Muscle layer of colon (tissue), 2 donors: ENCODE measurements around the gene WNT7B.

Experiments used
- H3K27ac ChIP-seq: one replicate; pipeline ENCODE4 v1.7.0; 2013; ENCODE audit warnings: low read depth, mild to moderate bottlenecking, low read length, moderate library complexity
- H3K27me3 ChIP-seq, 2 donors: one replicate each; pipeline ENCODE4 v1.7.0; 2013; ENCODE audit warnings: low read length in 2 of 2, mild to moderate bottlenecking in 2 of 2; ENCODE audit not compliant: insufficient read depth in 2 of 2, control insufficient read depth in 1 of 2
- H3K36me3 ChIP-seq: one replicate; pipeline ENCODE4 v1.7.0; 2013; ENCODE audit warnings: mild to moderate bottlenecking, low read length; ENCODE audit not compliant: insufficient read depth
- H3K4me1 ChIP-seq: one replicate; pipeline ENCODE4 v1.7.0; 2013; ENCODE audit warnings: mild to moderate bottlenecking, low read length; ENCODE audit not compliant: insufficient read depth
- H3K4me3 ChIP-seq, 2 donors: one replicate each; pipeline ENCODE4 v1.7.0; 2013; ENCODE audit warnings: low read length in 2 of 2, low read depth in 1 of 2, mild to moderate bottlenecking in 1 of 2, moderate library complexity in 1 of 2
- H3K9ac ChIP-seq: one replicate; pipeline ENCODE4 v1.7.0; 2013; ENCODE audit warnings: low read length
- H3K9me3 ChIP-seq: one replicate; pipeline ENCODE4 v1.7.0; 2013; ENCODE audit warnings: mild to moderate bottlenecking, low read length
- donor health status: abdominal sarcoma.
- donor health status: Adenocarcinoma of cecum.

The WNT7B gene

DNA sequence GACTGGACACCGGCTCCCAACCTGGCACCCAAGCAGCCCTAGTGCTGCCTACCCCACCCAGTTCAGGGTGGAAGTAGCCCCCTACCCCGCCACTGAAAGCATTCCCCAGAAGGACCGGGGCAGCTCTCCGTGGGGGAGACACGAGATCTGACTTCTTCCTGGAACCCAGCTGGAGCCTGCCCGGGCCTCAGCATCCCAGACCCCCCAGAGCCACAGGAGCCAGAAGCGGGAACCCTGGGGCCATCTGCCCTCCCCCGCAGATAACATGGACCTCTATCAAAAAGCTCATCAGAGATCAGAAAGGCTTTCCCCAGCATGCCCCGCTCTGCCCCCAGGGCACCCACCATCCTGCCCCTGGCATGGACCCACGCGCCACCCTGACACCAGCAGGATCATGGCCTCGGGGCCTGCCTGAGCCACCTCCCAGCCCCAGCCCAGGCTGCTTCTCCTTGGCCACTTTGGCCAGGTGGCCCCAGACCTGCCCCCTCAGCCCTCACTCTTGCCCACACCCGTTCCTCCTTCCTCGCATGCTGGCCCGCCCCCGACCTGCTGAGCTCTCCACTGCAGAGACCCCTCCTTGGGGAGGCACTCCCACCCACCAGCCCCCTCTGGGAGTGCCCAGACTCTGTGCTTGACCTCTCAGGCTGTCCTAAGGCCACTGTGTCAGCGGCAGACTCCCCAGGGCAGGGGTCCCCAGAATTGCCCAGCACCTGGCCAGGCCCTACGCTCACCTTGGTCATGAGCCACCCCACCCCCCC lies 17.1 kb downstream of the WNT7B start:
- Histone ChIP-seq H3K9ac (no peak overlapping the region), H3K9me3 (no peaks in the 10 kb centered on the region), H3K4me1 (no peaks in the 10 kb centered on the region), H3K27me3 (peaks cover 0 to 3% of the 10 kb centered on the region in 2 donors), H3K27ac (no peak overlapping the region), H3K36me3 (no peaks in the 10 kb centered on the region), H3K4me3 (no peak overlapping the region)

DNA sequence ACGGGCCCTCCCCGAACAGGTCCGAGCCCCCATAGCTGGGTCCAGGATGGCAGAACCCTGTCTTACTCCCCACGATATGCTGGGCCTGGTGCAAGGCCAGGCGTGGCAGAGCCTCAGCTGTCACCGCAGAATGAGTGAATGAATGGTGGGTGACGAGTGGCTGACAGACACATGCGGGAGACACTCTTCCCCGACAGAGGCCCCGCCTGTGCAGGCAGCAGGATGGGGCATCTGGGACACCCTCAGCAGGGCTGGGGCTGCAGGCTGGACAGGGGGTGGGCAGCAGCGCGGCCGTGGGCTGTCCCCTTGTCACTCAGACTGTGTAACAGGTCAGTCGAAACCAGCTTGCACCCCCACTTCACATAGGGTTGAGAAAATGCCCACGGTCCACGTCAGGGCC lies 18.0 kb downstream of the WNT7B start:
- Histone ChIP-seq H3K4me3 (no peak overlapping the region), H3K27me3 (peaks cover 0 to 3% of the 10 kb centered on the region in 2 donors), H3K4me1 (no peaks in the 10 kb centered on the region), H3K9ac (no peak overlapping the region), H3K36me3 (no peaks in the 10 kb centered on the region), H3K27ac (no peak overlapping the region), H3K9me3 (no peaks in the 10 kb centered on the region)

DNA sequence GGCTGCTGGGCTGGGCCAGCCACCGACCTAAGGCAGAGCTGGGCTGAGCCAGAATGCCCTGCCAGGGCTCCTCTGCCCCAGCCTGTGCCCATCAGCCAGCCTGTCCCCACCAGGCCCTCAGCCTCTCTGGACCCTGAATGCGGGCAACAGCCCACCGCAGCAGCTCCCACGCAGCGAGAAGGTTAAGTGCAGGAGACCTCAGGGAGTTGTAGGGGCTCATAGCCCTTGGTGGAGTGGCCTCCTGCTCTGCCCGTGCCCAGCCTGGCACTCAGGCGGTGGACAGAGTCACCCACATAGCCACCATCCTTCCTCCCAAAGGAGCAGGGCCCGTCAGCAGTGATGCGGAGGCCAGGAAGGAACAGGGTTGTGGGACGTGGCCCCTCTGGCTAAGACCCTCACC lies 19.1 kb downstream of the WNT7B start:
- H3K27me3 ChIP-seq = peaks cover 0 to 8% of the 10 kb centered on the region in 2 donors
- H3K4me1 ChIP-seq = no peaks in the 10 kb centered on the region
- H3K27ac ChIP-seq = no peak overlapping the region
- no peaks in the 10 kb centered on the region for H3K9me3 ChIP-seq
- no peak overlapping the region for H3K9ac ChIP-seq
- H3K4me3 ChIP-seq = no peak overlapping the region
- H3K36me3 ChIP-seq = no peaks in the 10 kb centered on the region

DNA sequence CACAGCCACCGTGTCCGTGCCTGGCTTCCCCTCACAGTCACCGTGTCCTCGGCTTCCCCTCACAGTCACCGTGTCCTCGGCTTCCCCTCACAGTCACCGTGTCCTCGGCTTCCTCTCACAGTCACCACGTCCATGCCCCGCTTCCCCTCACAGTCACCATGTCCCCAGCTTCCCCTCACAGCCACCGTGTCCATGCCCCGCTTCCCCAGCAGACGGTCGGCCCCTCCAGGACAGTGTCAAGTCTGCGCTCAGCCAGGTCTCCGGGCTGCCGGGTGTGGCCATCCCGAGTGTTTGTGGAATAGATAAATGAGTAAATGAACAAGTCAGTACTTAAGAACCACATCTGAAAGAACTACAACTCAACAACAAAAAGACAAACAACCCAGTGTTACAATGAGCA lies 23.8 kb downstream of the WNT7B start:
- Histone ChIP-seq H3K27me3 (peaks cover 0 to 12% of the 10 kb centered on the region in 2 donors), H3K4me1 (no peaks in the 10 kb centered on the region), H3K9ac (no peak overlapping the region)

DNA sequence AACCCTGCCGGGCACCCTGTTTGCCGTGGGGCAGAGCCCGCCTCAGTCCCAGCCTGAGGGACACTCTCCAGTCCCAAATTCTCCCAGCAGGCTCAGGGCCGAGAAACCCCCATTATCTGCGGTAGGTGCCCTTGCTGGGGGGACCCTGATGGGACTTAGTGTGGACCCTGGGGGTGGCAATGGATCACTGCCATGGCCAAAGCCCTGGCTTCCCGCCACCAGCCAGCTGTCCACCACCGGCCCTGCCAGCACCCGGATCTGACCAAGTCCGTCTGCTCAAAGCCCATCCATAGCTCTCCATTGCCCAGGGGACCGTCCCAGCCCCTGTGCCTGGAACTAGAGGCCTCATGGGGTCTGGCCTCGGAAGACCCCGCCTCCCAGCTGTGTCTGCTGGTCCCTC lies 24.4 kb downstream of the WNT7B start:
- peaks cover 0 to 12% of the 10 kb centered on the region in 2 donors for H3K27me3 ChIP-seq
- H3K9me3 ChIP-seq = no peaks in the 10 kb centered on the region

More for the DNA sequence above, 23.8 kb downstream of the WNT7B start:
- no peaks in the 10 kb centered on the region for H3K36me3 ChIP-seq
- no peaks in the 10 kb centered on the region for H3K9me3 ChIP-seq
- H3K27ac ChIP-seq = no peak overlapping the region
- no peak overlapping the region for H3K4me3 ChIP-seq

DNA sequence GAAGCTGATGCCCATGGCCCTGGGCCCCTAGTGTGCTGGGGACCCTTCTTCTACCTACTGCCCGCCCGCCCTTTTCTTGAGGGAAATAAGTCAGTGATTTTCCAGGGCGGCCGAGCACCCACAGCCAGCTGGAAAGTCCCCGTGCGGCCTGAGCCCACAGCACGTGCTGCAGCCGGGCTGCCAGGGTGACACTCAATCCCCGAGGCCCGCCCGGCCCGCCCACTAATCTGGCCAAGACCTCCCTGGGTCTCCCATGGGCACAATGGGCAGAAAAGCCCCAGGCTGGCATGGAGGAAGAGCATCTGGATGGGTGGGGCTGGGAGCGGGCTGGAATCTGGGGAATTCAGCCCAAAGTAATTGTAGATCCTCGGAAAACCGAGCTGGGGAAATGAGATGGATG lies 24.8 kb downstream of the WNT7B start:
- Histone ChIP-seq H3K9ac (no peak overlapping the region), H3K27ac (no peak overlapping the region), H3K36me3 (no peaks in the 10 kb centered on the region), H3K4me3 (no peak overlapping the region), H3K9me3 (no peaks in the 10 kb centered on the region), H3K27me3 (peaks cover 0 to 12% of the 10 kb centered on the region in 2 donors), H3K4me1 (no peaks in the 10 kb centered on the region)

More for the DNA sequence above, 24.4 kb downstream of the WNT7B start:
- H3K36me3 ChIP-seq = no peaks in the 10 kb centered on the region
- no peaks in the 10 kb centered on the region for H3K4me1 ChIP-seq
- no peak overlapping the region for H3K4me3 ChIP-seq
- no peak overlapping the region for H3K27ac ChIP-seq
- H3K9ac ChIP-seq = no peak overlapping the region

DNA sequence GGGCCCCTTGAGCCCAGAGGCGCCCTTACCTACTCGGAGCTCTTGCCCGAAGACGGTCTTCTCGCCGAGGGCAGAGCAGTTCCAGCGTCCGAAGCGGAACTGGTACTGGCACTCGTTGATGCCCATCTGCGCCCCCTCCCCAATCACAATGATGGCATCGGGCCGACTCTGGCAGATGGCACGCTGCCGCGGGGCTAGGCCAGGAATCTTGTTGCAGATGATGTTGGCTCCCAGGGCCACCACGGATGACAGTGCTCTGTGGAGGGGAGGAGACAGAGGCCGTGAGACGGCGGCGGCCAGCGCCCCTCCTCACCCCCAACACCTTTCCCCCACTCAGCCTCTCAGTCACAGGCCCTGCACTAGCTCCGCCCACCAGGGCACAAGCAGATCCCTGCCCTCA lies 27.1 kb downstream of the WNT7B start:
- Histone ChIP-seq H3K27me3 (peaks cover 0 to 9% of the 10 kb centered on the region in 2 donors), H3K9me3 (no peaks in the 10 kb centered on the region), H3K36me3 (no peaks in the 10 kb centered on the region), H3K27ac (no peak overlapping the region), H3K4me1 (no peaks in the 10 kb centered on the region), H3K9ac (no peak overlapping the region), H3K4me3 (no peak overlapping the region)

DNA sequence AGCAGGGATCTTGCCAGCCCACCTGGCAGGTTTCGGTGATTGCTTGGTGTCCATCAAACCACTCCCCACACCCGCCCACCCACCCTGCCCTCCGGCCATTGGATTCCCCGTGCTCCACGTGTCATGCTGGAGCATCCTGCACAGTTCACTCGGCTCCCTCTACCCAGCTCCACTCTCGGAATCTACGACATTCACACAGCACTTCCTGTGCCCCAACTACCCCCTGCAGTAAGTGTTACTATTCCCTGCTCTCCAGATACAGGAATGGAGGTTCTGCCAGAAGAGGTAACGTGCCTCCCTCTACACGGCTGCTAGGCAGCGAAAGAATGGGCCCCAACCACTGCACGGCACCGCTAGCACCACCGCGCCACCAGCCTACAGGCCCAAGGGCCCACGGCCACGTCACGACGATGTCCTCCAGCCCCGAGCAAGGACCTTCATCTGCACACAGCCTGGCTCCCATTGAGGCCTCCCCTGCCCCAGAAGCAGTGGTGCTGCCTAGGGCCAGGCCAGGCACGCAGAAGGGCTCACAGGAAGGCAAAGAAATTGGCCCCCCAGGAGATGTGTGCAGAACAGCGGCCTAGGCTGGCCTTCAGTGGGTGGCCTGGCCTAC lies 27.6 kb downstream of the WNT7B start:
- Histone ChIP-seq H3K27ac (no peak overlapping the region), H3K36me3 (no peaks in the 10 kb centered on the region), H3K9me3 (no peaks in the 10 kb centered on the region), H3K9ac (no peak overlapping the region), H3K4me3 (no peak overlapping the region), H3K27me3 (peaks cover 0 to 9% of the 10 kb centered on the region in 2 donors), H3K4me1 (no peaks in the 10 kb centered on the region)

DNA sequence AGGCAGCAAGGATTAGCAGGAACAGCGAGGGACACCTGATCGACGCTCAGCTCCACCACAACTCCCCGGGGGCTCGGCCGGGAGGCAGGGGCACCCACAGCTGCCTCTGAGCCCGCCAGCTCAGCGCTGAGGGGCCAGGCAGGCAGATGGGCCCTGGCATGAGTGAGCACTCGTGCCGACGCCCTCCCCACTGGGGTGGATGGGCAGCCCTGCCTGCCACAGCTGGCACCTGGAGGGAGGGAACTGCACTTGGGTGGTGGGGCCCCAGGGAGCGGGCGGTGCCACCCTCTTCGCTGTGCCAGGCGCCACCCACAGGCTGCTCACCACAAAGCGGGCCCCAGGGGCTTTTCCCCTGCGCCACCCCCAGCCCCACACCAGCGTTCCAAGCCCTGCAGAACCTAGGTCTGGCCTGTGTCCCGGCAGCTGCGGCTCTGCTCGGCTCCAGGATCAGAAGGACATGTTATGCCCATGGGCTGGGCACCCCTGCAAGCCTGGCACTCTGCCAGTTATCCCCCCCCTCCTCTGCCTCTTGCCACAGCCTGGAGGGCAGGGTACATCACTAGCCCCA lies 28.8 kb downstream of the WNT7B start:
- peaks cover 0 to 5% of the 10 kb centered on the region in 2 donors for H3K27me3 ChIP-seq
- no peaks in the 10 kb centered on the region for H3K4me1 ChIP-seq

DNA sequence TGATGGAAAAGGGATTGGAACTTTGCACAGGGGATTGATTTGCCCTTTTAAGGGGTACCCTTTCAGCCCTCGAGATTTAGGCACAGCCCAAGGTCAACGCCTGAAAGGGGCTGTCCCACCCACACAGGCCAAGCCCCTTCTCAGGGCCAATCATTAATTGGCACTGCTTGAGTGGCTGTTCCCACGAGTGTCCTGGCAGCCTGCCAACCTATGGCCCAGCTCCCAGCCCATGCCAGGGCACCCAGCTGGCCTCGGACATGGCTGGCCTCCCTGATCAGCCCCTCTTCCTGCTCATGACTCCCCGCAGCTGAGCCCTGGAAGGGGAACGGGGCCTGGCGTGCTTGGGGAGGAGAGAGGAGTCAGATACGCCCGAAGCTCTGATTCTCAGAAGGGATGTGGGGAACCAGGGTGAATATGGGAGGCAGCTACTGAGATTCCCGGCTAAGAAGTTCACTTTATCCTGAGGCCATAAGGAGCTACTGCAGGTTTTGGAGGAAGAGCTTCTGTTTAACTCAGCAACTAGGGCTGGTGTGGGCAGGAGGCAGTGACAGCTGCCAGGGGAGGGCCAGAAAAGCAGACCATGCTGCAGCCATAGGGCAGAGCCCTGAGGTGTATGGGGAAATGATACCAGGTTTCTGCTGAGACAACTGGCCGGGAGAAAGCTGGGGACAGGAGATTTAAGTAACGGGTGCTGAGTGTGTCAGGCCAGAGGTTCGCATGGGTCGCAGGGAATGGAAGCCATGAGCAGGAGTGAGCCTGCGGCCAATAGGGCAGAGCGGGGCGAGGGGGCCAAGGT lies 30.0 kb downstream of the WNT7B start:
- H3K4me3 ChIP-seq = no peak overlapping the region
- no peak overlapping the region for H3K27ac ChIP-seq
- H3K4me1 ChIP-seq = no peaks in the 10 kb centered on the region
- H3K36me3 ChIP-seq = no peaks in the 10 kb centered on the region
- no peaks in the 10 kb centered on the region for H3K9me3 ChIP-seq
- no peaks in the 10 kb centered on the region for H3K27me3 ChIP-seq
- no peak overlapping the region for H3K9ac ChIP-seq

More for the DNA sequence above, 28.8 kb downstream of the WNT7B start:
- no peak overlapping the region for H3K4me3 ChIP-seq
- H3K9me3 ChIP-seq = no peaks in the 10 kb centered on the region
- no peak overlapping the region for H3K27ac ChIP-seq
- no peak overlapping the region for H3K9ac ChIP-seq
- no peaks in the 10 kb centered on the region for H3K36me3 ChIP-seq

DNA sequence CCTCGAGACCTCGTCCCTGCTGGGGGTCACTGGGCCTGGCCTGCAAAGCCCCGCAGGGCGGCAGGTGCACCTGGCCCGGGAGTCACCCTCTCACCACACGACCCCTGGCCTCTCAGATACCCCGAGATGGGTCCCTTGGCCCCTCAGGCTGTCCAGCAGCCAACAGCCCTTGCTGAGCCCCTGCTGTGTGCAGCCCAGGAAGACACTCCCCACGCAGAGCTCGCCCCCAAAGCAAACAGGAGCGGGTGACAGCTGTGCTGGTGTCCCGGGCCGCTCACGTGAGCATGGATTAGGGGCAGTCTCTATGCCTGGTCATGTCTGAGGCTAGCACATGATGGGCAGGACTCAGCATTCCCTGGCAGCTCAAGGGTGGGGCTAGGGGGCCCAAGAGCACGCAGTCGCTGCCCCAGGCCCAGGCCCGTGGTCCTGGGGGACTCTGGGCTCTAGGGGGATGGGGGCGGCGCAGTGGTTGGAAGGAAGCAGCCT lies 31.3 kb downstream of the WNT7B start:
- H3K27ac ChIP-seq = no peak overlapping the region
- no peak overlapping the region for H3K4me3 ChIP-seq
- H3K4me1 ChIP-seq = no peaks in the 10 kb centered on the region
- H3K9me3 ChIP-seq = no peaks in the 10 kb centered on the region
- no peaks in the 10 kb centered on the region for H3K36me3 ChIP-seq
- no peaks in the 10 kb centered on the region for H3K27me3 ChIP-seq
- no peak overlapping the region for H3K9ac ChIP-seq
